GM08714 (cell line): Measurements from ENCODE around the gene RXYLT1.

Source experiments
- H3K4me3 ChIP-seq: fragments of 200-500 bp; sonication (Bioruptor generic); 2 replicates; pipeline ENCODE4 v1.5.1; 2014; ENCODE audit warnings: mild to moderate bottlenecking, low read length, inconsistent platforms
- ZNF274 ChIP-seq: IDR thresholded peaks from 2 replicates; pipeline ENCODE4 v1.6.1; 2012; ENCODE audit warnings: mild to moderate bottlenecking, low read depth, low read length

Gene RXYLT1

DNA sequence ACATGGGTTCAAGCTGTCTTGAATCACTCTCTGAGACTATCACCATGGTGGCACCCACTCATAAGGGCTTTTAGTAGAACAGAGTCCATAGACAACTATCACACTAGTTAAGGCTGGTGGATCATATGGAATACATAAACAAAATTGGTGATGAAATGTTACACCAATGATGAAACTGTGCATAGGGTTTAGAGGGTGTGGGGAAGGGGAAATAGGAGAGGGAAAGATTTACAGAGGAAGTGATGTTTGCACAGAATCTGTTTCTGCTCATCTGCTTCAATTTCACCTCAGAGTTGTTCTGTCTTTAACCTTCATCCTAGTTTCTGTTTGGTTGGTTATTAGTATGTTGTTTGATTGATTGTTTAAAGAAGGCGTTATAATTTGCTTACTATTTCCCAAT is 2.4 kb upstream of the RXYLT1 start:
- H3K4me3 ChIP-seq, result no peak overlapping the region
- TF ChIP-seq ZNF274, result no peak

DNA sequence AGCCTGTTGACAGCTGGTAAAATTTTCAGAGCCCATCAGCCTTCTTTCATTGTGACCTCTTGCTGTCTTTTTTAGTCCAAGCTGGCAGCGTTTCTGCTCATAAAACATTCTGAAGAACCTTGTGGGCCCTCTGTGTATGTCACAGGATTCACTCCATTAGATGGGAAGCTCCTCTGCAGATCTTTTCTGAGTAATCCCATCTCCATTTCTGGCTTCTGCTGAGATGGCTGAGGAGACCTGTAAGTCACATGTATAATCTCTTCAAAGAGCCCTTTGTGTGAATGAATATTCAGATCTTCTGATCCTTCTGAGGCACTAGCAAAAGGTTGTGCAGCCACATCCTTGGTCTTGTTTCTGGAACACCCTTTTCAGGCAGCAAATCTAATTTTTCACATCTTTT is 2.8 kb downstream of the RXYLT1 start:
- TF ChIP-seq ZNF274, result no peak
- H3K4me3 ChIP-seq, result no peak overlapping the region

DNA sequence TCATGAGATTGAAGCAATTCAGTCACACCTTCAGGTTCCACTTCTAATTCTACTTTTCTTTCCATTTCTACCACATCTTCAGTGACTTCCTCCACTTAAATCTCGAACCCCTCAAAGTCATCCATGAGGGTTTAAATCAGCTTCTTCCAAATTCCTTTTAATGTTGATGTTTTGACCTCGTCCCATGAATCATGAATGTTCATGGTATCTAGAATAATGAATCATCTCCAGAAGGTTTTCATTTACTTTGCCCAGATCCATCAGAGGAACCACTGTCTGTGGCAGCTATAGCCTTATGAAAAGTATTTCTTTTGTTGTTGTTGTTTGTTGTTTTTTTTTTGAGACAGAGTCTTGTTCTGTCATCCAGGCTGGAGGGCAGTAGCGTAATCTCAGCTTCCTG is 7.6 kb downstream of the RXYLT1 start:
- TF ChIP-seq ZNF274, result no peak
- H3K4me3 ChIP-seq, result no peak overlapping the region

DNA sequence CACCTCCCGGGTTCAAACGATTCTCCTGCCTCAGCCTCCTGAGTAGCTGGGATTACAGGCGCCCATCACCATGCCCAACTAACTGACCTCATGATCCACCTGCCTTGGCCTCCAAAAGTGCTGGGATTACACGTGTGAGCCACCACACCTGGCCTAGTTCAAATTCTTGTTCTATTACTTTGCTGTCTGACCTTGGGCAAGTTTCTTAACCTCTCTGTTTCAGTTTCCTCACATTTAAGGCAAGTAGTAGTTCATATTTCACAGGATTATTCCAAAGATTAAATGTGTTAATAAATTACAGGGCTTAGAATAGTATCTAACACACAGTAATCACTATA is 10.9 kb downstream of the RXYLT1 start:
- H3K4me3 ChIP-seq, result no peak overlapping the region
- no peak for TF ChIP-seq ZNF274

DNA sequence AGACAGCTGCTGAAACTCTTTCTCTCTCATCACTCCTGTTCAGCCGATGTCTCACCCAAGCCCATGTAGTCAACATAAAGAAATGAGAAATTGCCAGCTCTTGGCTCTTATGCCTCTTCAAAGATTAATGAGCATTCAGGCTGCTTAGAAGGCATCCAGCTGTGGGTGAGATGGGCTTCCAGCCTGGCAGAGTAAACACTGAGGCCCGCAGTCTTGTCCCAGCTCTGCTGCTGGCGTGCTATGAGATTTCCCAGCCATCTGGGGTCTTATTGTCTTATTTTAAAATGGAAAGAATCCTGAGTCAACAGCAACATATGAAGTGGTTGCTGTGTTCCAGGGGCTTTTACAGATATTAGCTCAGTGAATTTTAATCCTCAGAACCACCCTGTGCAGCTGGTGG is 12.6 kb downstream of the RXYLT1 start:
- H3K4me3 ChIP-seq, result no peak overlapping the region
- TF ChIP-seq ZNF274, result no peak

DNA sequence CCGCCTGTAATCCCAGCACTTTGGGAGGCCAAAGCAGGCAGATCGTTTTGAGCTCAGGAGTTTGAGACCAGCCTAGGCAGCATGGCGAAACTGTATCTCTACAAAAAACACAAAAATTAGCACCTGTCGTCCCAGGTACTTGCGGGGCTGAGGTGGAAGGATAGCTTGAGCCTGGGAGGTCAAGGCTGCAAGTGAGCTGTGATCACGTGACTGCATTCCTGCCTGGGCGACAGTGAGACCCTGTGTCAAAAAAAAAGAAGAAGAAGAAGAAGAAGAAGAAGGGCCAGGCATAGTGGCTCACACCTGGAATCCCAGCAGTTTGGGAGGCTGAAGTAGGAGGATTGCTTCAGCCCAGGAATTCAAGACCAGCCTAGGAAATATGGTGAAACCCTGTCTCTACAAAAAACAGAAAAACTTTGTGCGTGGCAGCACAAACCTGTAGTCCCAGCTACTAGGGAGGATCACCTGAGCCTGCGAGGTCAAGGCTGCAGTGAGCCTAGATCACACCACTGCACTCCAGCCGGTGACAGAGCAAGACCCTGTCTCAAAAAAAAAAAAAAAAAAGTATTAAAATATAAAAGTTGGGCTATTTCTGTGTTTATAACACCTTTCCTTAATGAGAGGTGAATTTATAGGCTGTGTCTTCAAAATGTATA is 15.5 kb downstream of the RXYLT1 start:
- no peak overlapping the region for H3K4me3 ChIP-seq
- no peak for TF ChIP-seq ZNF274

DNA sequence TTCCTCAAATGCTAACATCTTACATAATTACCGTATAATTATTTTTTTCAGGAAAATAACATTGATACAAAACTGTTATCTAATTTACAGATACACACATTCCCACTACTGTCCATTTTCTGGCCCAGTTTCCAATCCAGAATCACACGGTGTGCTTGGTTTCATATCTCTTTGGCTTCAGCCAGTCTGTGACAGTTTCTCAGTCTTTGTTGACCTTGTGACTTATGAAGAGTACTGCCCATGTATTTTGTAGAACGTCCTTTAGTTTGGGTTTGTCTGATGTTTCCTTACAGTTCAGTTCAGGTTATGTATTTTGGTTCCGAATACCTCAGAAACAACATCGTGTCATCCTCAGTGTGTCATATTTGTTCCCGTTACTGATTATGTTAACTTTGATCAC is 16.2 kb downstream of the RXYLT1 start:
- no peak overlapping the region for H3K4me3 ChIP-seq
- TF ChIP-seq ZNF274, result no peak

DNA sequence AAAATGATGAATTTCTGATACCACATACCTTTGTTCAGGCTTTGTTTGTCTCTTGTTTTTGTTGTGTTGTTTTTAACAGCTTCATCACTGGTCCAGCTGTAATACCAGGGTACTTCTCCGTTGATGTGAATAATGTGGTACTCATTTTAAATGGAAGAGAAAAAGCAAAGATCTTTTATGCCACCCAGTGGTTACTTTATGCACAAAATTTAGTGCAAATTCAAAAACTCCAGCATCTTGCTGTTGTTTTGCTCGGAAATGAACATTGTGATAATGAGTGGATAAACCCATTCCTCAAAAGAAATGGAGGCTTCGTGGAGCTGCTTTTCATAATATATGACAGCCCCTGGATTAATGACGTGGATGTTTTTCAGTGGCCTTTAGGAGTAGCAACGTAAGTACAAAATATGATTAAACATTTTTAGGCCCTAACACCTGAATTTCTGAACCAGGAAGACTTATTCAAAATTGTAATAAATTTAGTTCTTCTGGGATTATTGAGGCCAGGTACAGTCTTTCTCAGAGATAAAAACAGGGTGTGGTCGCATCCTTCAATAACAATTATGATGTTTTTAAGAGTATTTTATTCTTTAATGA is 22.4 kb downstream of the RXYLT1 start:
- H3K4me3 ChIP-seq, result no peak overlapping the region
- no peak for TF ChIP-seq ZNF274

DNA sequence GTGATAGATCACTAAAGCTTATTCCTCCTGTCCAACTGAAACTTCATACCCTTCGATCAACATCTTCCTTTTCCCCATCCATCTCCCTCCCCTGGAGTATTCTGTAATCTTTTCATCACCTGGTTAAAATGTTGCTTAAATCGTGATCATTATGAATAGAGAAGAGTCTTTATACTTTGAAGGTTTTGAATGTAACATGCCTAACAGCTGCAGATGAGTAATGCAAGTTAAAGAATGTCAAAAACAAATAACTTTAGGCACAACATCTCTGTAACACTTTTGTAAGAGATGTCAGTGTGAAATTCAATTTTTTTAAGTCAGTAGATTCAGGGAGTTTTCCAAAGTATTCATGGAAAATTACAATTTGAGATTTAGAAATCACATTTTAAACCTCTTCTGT is 25.0 kb downstream of the RXYLT1 start:
- no peak overlapping the region for H3K4me3 ChIP-seq
- no peak for TF ChIP-seq ZNF274

DNA sequence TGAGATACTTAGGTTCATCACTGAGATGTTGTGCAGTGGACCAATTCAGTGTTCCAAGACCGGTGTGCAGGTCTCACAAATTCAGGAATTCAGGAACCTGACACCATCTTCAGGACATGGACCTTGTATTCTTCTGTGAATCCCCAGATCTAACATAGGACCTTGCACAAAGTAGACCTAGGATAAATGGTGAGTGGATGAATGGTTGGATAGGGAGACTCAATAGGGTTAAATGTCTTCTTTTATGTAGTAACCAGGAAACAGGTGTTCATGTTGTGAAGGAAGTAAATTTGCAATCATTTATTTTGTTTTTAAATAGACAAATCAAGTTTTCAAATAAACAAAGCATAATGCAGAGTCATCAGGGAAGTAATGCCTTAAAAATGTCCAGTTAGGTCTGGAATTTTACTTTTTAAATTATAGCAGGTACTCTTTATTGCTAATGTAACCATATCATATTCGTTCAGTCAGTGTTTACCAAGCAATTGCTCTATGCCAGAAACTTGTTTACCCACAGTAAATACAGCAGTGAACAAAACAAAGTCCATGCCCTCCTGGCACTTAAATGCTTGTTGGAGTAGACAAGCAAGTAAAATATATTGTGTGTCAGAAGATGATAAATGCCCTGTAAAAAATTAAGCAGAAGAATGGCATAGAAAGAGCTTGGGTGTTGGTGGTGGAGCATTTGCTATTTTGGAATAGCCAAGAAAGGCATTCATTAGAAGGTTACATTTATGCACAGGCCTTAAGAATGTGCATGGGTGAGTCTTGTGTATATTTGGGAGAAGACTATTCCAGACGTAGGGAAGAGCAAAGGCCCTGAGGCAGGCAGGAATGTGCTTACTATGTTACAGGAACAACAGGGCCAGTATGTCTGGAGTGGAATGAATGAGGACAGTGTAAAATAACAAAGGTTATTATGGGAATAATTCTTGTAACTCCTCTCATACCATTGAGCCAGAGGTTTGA is 26.3 kb downstream of the RXYLT1 start:
- TF ChIP-seq ZNF274, result no peak
- H3K4me3 ChIP-seq, result no peak overlapping the region

DNA sequence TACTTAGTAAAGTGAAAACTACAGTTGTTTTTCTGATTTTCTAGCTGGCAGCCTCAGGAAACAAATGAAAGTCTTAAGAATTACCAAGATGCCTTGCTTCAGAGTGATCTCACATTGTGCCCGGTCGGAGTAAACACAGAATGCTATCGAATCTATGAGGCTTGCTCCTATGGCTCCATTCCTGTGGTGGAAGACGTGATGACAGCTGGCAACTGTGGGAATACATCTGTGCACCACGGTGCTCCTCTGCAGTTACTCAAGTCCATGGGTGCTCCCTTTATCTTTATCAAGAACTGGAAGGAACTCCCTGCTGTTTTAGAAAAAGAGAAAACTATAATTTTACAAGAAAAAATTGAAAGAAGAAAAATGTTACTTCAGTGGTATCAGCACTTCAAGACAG is 28.9 kb downstream of the RXYLT1 start:
- TF ChIP-seq ZNF274, result no peak

DNA sequence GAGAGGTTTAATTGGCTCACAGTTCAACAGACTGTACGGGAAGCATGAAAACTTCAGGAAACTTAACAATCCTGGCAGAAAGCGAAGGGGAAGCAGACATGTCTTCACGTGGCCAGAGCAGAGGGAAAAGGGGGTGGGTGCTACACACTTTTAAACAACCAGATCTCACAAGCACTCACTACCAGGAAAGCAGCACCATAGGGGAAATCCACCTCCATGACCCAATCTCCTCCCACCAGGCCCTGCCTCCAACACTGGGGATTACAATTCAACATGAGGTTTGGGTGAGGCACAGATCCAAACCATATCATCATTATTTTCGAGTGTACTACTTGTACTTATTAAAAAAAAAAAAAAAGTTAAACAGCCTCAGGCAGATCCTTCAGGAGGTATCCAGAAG is 29.9 kb downstream of the RXYLT1 start:
- H3K4me3 ChIP-seq, result no peak overlapping the region
- no peak for TF ChIP-seq ZNF274

More for the DNA sequence above, 28.9 kb downstream of the RXYLT1 start:
- no peak overlapping the region for H3K4me3 ChIP-seq

DNA sequence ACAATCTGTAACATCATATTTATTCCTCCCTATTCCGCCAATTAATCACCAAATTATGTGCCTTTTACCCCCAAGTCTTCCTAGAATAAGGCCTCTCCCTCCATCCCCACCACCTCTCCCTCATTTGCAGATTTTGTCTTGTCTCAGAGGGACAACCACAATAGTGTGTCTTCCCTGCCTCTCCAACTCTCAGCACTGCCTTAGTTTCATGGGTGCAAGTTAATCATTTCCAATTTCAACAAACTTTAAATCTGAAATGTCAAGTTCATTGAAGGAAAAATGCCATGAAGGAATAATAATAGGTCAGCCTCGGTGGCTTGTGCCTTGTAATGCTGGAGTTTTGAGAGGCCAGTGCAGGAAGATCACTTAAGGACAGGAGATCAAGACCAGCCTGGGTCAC is 31.6 kb downstream of the RXYLT1 start:
- TF ChIP-seq ZNF274, result no peak

DNA sequence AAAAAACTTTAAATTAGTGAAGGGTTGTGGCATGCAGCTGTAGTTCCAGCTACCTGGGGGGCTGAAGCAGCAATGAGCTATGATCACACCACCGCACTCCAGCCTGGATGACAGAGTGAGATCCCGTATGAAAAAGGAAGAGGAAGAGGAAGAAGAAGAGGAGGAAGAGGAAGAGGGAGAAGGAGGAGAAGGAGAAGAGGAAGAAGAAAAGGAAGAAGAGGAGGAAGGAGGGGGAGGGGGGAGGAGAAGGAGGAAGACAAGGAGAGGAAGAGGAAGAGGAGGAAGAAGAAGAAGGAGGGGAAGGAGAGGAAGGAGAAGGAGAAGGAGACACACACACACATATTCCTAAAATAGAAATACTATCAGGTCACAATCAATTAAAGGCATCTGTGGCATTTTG is 32.0 kb downstream of the RXYLT1 start:
- no peak for TF ChIP-seq ZNF274
- H3K4me3 ChIP-seq, result no peak overlapping the region

More for the DNA sequence above, 31.6 kb downstream of the RXYLT1 start:
- H3K4me3 ChIP-seq, result no peak overlapping the region

DNA sequence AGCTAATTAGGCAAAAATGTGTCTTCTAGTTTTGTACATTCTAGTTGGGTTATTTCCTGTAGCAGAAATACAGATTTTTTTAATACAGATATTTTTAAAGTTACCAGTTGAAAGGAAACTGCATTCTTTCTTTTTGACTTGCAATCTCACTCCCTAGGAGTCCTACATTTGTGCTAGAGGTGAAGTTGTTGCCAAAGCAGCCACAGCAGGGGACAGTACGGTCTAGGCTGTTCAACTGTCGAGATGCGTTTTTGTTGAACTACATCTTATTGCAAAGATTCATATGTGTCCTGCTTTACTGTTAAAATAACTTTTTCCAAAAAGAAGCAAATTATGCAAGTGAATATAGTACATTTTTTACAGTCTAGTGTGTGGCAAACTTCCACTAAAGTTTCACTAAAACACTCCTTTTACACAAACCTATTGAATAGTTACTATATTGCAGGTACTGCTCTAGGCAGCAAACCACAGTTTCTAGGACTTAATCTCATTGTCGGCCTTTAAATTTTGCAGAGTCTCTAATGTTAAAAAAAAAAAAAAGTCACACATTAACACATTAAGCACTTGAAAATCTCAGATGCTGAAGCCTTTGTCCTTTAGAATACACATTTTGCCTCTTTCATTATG is 34.5 kb downstream of the RXYLT1 start:
- TF ChIP-seq ZNF274, result no peak
- H3K4me3 ChIP-seq, result no peak overlapping the region

DNA sequence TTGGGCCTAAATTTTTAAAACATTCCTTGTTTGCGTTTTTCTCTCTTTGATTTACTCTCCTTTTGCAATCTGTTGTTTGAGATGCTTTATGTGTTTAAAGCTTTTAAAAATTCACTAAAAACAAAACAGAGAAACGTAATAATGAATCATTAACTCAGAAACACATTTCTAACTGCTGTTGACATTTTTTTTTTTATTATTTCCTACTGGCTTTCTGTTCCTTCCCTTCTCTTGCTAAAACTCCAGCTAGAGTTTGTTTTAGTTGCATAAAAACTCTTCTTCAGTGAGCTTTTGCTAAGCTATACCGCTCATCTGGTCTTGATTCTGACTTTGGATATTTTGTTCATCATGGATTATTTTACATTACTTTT is 35.8 kb downstream of the RXYLT1 start:
- TF ChIP-seq ZNF274, result no peak
- H3K4me3 ChIP-seq, result peak overlapping the region; percentile 36; the same call in 1 of the 2 replicates
